Erythroblast (primary cell): Measurements from ENCODE around the gene ALMS1.

ENCODE experiments used
- GATA1 ChIP-seq: IDR thresholded peaks from 2 replicates; pipeline ENCODE4 v1.6.1; 2011; ENCODE audit warnings: low read depth, mild to moderate bottlenecking, control low read depth, low read length, moderate library complexity
- POLR2A ChIP-seq: IDR thresholded peaks from 2 replicates; pipeline ENCODE4 v1.6.1; 2011; ENCODE audit warnings: mild to moderate bottlenecking, low read length

DNA sequence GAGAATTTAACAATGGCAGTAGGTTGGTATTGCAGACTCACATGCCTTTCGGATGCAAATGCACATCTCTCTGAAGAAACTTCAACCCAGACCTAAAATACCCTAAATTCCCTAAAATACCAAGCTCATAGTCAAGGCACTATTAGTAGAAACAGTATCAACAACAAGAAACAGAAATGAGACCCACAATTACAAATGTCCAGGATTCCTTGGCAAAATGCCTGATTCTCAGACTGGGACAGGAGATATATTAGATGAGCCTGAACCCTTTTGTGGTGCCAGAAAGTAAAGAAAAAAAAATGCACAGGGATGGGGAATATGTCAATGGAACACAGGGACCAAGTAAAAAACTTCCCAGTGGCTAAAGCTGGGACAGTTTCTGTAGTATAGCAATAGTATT, 179.3 kb downstream of the ALMS1 start:
- TF ChIP-seq POLR2A (no peak), GATA1 (no peak)
